Measurements from ENCODE around the gene ASTE1. TPM values are rescaled to one million over a fixed set of nuclear protein-coding genes. Genes with fewer than 3 reads are reported as not detected.

ASTE1 gene
- total RNA-seq (6.7 TPM), polyA plus RNA-seq (ENCODE audit: insufficient read depth in 1 of 8, insufficient read length in 8 of 8, low replicate concordance in 1 of 8) (1 to 10 TPM; 5.9 to 8.6 (median 7.1) TPM)
- long read RNA-seq, donor 1: 0 reads
- long read RNA-seq, donor 2: 0 reads
- long read RNA-seq, donor 3: 0 reads
- long read RNA-seq, donor 4: 0 reads
- long read RNA-seq, donor 5, partial matches to known transcripts: 7 of 9 reads
- long read RNA-seq, donor 5, other reads (novel, unspliced or antisense): 0 of 9 reads
- long read RNA-seq, donor 6: 0 reads
- long read RNA-seq, donor 7, partial matches to known transcripts: 0 of 1 reads
- long read RNA-seq, donor 7, other reads (novel, unspliced or antisense): 0 of 1 reads
- long read RNA-seq, donor 8: 0 reads
- long read RNA-seq, donor 9: 0 reads
- long read RNA-seq, donor 10, partial matches to known transcripts: 0 of 1 reads
- long read RNA-seq, donor 10, other reads (novel, unspliced or antisense): 0 of 1 reads
- long read RNA-seq, donor 11: 0 reads

DNA sequence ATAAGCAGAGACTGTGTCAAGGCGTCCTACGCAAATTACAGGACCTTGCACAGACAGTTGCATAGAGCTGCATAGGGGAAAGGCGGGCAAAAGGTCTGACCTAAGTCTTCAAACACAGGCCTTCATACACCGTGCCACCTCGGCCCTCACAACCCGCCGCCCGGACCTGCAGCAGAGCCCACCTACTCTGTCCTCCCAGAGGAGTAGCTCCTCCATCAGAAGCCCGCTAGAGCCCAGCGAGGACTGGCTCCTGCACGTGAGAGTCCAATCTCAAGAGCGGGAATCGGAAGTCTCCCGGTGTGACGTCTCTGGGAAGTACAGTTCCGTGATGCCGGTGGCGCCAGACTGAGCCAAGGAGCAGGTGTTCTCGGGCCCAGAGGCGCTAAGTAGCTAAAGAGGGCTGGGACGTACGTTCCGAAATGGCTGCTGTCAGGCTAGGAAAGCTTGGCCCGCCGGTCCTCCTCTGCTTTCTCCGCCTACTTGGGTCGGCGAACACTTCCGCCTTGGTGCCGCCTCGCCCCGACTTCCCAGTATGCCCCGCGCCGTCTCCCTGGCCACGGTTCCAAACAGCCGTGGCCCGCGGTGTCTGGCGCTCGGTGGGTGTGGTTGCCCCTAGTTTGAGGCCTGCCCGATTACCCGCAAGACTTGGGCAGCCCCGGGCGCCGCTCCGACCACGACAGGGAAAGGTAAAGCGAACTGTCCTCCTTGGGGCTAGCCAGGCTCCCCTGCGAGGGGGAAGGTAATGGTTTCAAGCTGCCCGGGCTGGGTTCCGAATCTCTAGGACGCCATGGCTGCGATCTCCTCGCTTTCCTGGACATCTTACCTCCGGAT is at the start of gene ASTE1, which contains the start of gene NEK11:
ASTE1 (minus strand) TSS at position 505 of the 831 bp plus-strand sequence. CDS start 1,519 bp downstream, outside the sequence.
NEK11 (plus strand) TSS at position 557 of the 831 bp plus-strand sequence. CDS start 2,832 bp downstream, outside the sequence.
- WGBS (ENCODE audit: insufficient coverage): under 1% methylated on average over 49 of the region's 56 CpGs
- peaks cover 7% of the 10 kb centered on the region for H3K4me1 ChIP-seq (ENCODE audit: control insufficient read depth, insufficient read depth, low read length)

GRCh38 chr3:131075632-131076328 is 49.2 kb upstream of the ASTE1 start:
- WGBS (ENCODE audit: insufficient coverage): 100% methylated on average over 1 of the region's 4 CpGs
- no peak for DNase-seq
- H3K9me3 ChIP-seq (replicated peaks; ENCODE audit: control insufficient read depth, low read depth, low read length): no peaks in the 10 kb centered on the region
- H3K36me3 ChIP-seq (ENCODE audit: control insufficient read depth, insufficient read depth, low read length): no peaks in the 10 kb centered on the region
- no peaks in the 10 kb centered on the region for H3K27me3 ChIP-seq (ENCODE audit: control insufficient read depth, insufficient read depth, low read length)
- peaks cover 6% of the 10 kb centered on the region for H3K4me1 ChIP-seq (ENCODE audit: control insufficient read depth, insufficient read depth, low read length)
- no peak overlapping the region for H3K4me3 ChIP-seq (ENCODE audit: low read length)
- H3K27ac ChIP-seq (ENCODE audit: low read length): no peak overlapping the region

More for the DNA sequence above, at the start of gene ASTE1, which contains the start of gene NEK11:
- H3K27me3 ChIP-seq (ENCODE audit: control insufficient read depth, insufficient read depth, low read length): no peaks in the 10 kb centered on the region
- no peaks in the 10 kb centered on the region for H3K9me3 ChIP-seq (replicated peaks; ENCODE audit: control insufficient read depth, low read depth, low read length)
- peak within 1 kb of the TSS; percentile 84 for H3K27ac ChIP-seq (ENCODE audit: low read length)
- DNase-seq: peak; percentile 95
- peaks cover 18% of the 10 kb centered on the region for H3K36me3 ChIP-seq (ENCODE audit: control insufficient read depth, insufficient read depth, low read length)
- peak within 1 kb of the TSS; percentile 81 for H3K4me3 ChIP-seq (ENCODE audit: low read length)

DNA sequence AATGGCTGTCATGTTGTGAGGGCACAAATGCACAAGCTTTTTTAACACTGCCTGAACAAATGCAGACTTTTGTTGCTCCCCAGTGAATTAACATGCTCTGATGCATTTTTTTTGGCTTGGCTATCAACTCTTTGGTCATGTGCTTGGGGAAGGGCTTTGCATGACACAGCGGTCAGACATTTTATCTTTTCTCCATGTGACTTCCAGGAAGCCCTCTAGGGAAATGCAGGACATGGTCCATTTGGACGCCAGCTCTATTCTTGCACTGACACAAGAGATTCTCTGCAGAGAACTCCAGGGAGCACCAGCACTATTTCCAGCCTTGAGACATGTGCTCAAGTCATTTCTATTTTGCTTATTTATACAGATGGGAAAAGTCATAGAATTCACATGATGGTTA is 46.2 kb upstream of the ASTE1 start:
- no peak overlapping the region for H3K27ac ChIP-seq (ENCODE audit: low read length)
- H3K4me3 ChIP-seq (ENCODE audit: low read length): no peak overlapping the region
- peaks cover 7% of the 10 kb centered on the region for H3K4me1 ChIP-seq (ENCODE audit: control insufficient read depth, insufficient read depth, low read length)
- H3K27me3 ChIP-seq (ENCODE audit: control insufficient read depth, insufficient read depth, low read length): no peaks in the 10 kb centered on the region
- H3K36me3 ChIP-seq (ENCODE audit: control insufficient read depth, insufficient read depth, low read length): no peaks in the 10 kb centered on the region
- WGBS (ENCODE audit: insufficient coverage): 0% methylated on average over 1 of the region's 2 CpGs
- peak; percentile 74 for DNase-seq
- H3K9me3 ChIP-seq (replicated peaks; ENCODE audit: control insufficient read depth, low read depth, low read length): no peaks in the 10 kb centered on the region

DNA sequence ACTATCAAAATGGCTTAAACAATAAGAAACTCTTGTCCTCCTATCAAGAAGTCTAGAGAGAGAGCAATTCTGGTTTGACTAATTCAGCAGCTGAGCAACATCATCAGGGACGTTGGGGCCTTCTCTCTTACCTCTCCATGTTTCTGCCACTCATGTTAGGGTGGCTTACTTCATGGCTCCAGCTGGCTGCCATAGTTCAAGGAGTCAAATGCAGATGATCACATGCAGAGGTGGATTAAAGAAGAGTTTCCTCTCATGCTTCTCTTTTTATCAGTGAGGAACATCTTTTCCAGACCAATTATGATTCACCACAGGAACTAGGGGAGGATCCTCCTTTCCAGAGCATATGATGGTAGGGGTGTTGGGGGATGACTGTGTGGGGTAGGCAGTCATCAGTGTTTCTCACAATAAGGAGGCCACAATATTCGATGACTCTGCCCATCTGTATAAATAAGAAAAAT is 45.5 kb upstream of the ASTE1 start:
- Histone ChIP-seq H3K4me1 (ENCODE audit: control insufficient read depth, insufficient read depth, low read length) (peaks cover 7% of the 10 kb centered on the region), H3K27me3 (ENCODE audit: control insufficient read depth, insufficient read depth, low read length) (no peaks in the 10 kb centered on the region), H3K4me3 (ENCODE audit: low read length) (no peak overlapping the region), H3K27ac (ENCODE audit: low read length) (peak overlapping the region; percentile 29), H3K9me3 (replicated peaks; ENCODE audit: control insufficient read depth, low read depth, low read length) (no peaks in the 10 kb centered on the region), H3K36me3 (ENCODE audit: control insufficient read depth, insufficient read depth, low read length) (no peaks in the 10 kb centered on the region)
- WGBS (ENCODE audit: insufficient coverage): no CpG with 5 or more reads among the region's 2 CpGs
- DNase-seq: no peak

DNA sequence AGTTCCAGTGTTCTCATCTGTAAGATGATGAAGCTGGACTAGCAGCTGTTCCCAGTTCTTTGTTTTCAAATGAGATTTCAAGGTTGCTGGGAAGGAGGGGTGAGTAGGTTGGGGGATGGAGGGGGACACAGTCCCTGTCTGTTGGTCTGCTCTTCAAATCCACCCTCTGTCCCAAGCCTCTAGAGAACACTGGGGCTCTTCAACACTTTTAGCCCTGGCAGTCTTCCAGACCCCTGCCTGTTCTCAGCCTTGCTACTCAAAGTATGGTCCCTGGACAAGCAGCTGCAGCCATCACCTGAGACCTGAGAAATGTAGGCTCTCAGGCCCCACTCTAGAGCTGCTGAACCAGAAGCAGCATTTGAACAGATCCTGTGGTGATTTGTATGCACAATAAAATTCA is 41.4 kb upstream of the ASTE1 start:
- H3K27ac ChIP-seq (ENCODE audit: low read length): no peak overlapping the region
- H3K27me3 ChIP-seq (ENCODE audit: control insufficient read depth, insufficient read depth, low read length): no peaks in the 10 kb centered on the region
- H3K36me3 ChIP-seq (ENCODE audit: control insufficient read depth, insufficient read depth, low read length): no peaks in the 10 kb centered on the region
- peaks cover 5% of the 10 kb centered on the region for H3K4me1 ChIP-seq (ENCODE audit: control insufficient read depth, insufficient read depth, low read length)
- no peak overlapping the region for H3K4me3 ChIP-seq (ENCODE audit: low read length)
- DNase-seq: peak; percentile 36
- H3K9me3 ChIP-seq (replicated peaks; ENCODE audit: control insufficient read depth, low read depth, low read length): no peaks in the 10 kb centered on the region

- no peak overlapping the region for H3K27ac ChIP-seq (ENCODE audit: low read length)
- H3K27me3 ChIP-seq (ENCODE audit: control insufficient read depth, insufficient read depth, low read length): no peaks in the 10 kb centered on the region
- H3K4me1 ChIP-seq (ENCODE audit: control insufficient read depth, insufficient read depth, low read length): no peaks in the 10 kb centered on the region
- H3K4me3 ChIP-seq (ENCODE audit: low read length): no peak overlapping the region
- no peak for DNase-seq
- H3K36me3 ChIP-seq (ENCODE audit: control insufficient read depth, insufficient read depth, low read length): no peaks in the 10 kb centered on the region
- no peaks in the 10 kb centered on the region for H3K9me3 ChIP-seq (replicated peaks; ENCODE audit: control insufficient read depth, low read depth, low read length)
- 100% methylated on average over 1 of the region's 3 CpGs for WGBS (ENCODE audit: insufficient coverage)
Measured at GRCh38 chr3:131053043-131053859, 26.6 kb upstream of the ASTE1 start.

- no peaks in the 10 kb centered on the region for H3K4me1 ChIP-seq (ENCODE audit: control insufficient read depth, insufficient read depth, low read length)
- no peaks in the 10 kb centered on the region for H3K36me3 ChIP-seq (ENCODE audit: control insufficient read depth, insufficient read depth, low read length)
- DNase-seq: no peak
- no peaks in the 10 kb centered on the region for H3K9me3 ChIP-seq (replicated peaks; ENCODE audit: control insufficient read depth, low read depth, low read length)
- H3K27ac ChIP-seq (ENCODE audit: low read length): no peak overlapping the region
- WGBS (ENCODE audit: insufficient coverage): no CpG with 5 or more reads among the region's 3 CpGs
- no peaks in the 10 kb centered on the region for H3K27me3 ChIP-seq (ENCODE audit: control insufficient read depth, insufficient read depth, low read length)
- H3K4me3 ChIP-seq (ENCODE audit: low read length): no peak overlapping the region
Measured at GRCh38 chr3:131050001-131050400, 23.4 kb upstream of the ASTE1 start.

GRCh38 chr3:131048030-131048429 is 21.4 kb upstream of the ASTE1 start:
- no peaks in the 10 kb centered on the region for H3K36me3 ChIP-seq (ENCODE audit: control insufficient read depth, insufficient read depth, low read length)
- H3K27me3 ChIP-seq (ENCODE audit: control insufficient read depth, insufficient read depth, low read length): no peaks in the 10 kb centered on the region
- no peak for DNase-seq
- no peak overlapping the region for H3K4me3 ChIP-seq (ENCODE audit: low read length)
- 88% methylated on average over 6 of the region's 7 CpGs for WGBS (ENCODE audit: insufficient coverage)
- H3K9me3 ChIP-seq (replicated peaks; ENCODE audit: control insufficient read depth, low read depth, low read length): peaks cover 2% of the 10 kb centered on the region
- no peaks in the 10 kb centered on the region for H3K4me1 ChIP-seq (ENCODE audit: control insufficient read depth, insufficient read depth, low read length)
- H3K27ac ChIP-seq (ENCODE audit: low read length): no peak overlapping the region

GRCh38 chr3:131047582-131047981 is 21.0 kb upstream of the ASTE1 start:
- no peak for DNase-seq
- Histone ChIP-seq H3K27ac (ENCODE audit: low read length) (no peak overlapping the region), H3K9me3 (replicated peaks; ENCODE audit: control insufficient read depth, low read depth, low read length) (peaks cover 2% of the 10 kb centered on the region), H3K4me1 (ENCODE audit: control insufficient read depth, insufficient read depth, low read length) (no peaks in the 10 kb centered on the region), H3K27me3 (ENCODE audit: control insufficient read depth, insufficient read depth, low read length) (no peaks in the 10 kb centered on the region), H3K36me3 (ENCODE audit: control insufficient read depth, insufficient read depth, low read length) (no peaks in the 10 kb centered on the region), H3K4me3 (ENCODE audit: low read length) (no peak overlapping the region)
- 95% methylated on average over 2 of the region's 2 CpGs for WGBS (ENCODE audit: insufficient coverage)

Measured in muscle of leg (tissue), 16 donors.